ENCODE data around the gene TAAR8.
"Not testable (repeated sequence)": the region's sequence is repeated elsewhere in the genome, so short reads cannot be mapped to it uniquely, and the experiment has no call there.

Gene TAAR8

GRCh38 chr6:132551214-132551613, 1.3 kb upstream of the TAAR8 start:
- Mint-ChIP-seq H3K4me3 (no peak overlapping the region), H3K27me3 (ENCODE audit: low read depth, poor library complexity) (peaks cover 6% of the 10 kb centered on the region), H3K4me1 (no peaks in the 10 kb centered on the region), H3K27ac (no peak overlapping the region), H3K36me3 (ENCODE audit: low read depth) (no peaks in the 10 kb centered on the region), H3K9me3 (no peaks in the 10 kb centered on the region)
- TF ChIP-seq CTCF (IDR thresholded peaks at IDR 0.05): no peak
- no peak for DNase-seq

- H3K27ac Mint-ChIP-seq; H3K4me3 Mint-ChIP-seq; H3K4me1 Mint-ChIP-seq; DNase-seq; H3K9me3 Mint-ChIP-seq; H3K36me3 Mint-ChIP-seq (ENCODE audit: low read depth); H3K27me3 Mint-ChIP-seq (ENCODE audit: low read depth, poor library complexity): not testable (repeated sequence)
Observed at GRCh38 chr6:132560087-132560486, 7.6 kb downstream of the TAAR8 start.

GRCh38 chr6:132566404-132566803, 13.9 kb downstream of the TAAR8 start:
- no peaks in the 10 kb centered on the region for H3K27me3 Mint-ChIP-seq (ENCODE audit: low read depth, poor library complexity)
- DNase-seq: no peak
- no peak for TF ChIP-seq CTCF (IDR thresholded peaks at IDR 0.05)
- H3K4me3 Mint-ChIP-seq: no peak overlapping the region
- no peaks in the 10 kb centered on the region for H3K4me1 Mint-ChIP-seq
- no peaks in the 10 kb centered on the region for H3K9me3 Mint-ChIP-seq
- no peaks in the 10 kb centered on the region for H3K36me3 Mint-ChIP-seq (ENCODE audit: low read depth)
- H3K27ac Mint-ChIP-seq: no peak overlapping the region

DNA sequence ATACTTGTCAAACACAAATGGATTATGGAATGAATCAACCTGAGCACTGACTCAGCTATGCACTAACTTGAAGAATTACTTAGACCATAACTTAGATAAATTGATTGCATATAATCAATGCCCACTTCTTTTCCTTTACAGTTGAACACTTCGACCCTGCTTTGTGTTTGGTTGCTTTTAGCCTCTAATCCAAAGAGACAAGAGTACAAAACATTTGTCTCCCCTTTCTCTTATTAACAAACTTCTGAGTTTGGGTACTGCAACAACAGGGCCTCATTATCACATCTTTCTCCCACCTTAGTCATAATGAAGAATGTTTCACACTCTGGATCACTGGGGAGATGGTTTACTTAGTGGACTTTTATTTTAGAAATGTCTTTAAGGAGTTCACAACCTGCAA, 15.1 kb downstream of the TAAR8 start:
- H3K36me3 Mint-ChIP-seq (ENCODE audit: low read depth): no peaks in the 10 kb centered on the region
- H3K9me3 Mint-ChIP-seq: no peaks in the 10 kb centered on the region
- H3K4me3 Mint-ChIP-seq: no peak overlapping the region
- no peaks in the 10 kb centered on the region for H3K4me1 Mint-ChIP-seq
- TF ChIP-seq CTCF (IDR thresholded peaks at IDR 0.05): no peak
- no peaks in the 10 kb centered on the region for H3K27me3 Mint-ChIP-seq (ENCODE audit: low read depth, poor library complexity)
- no peak for DNase-seq
- no peak overlapping the region for H3K27ac Mint-ChIP-seq

GRCh38 chr6:132568611-132569010, 16.1 kb downstream of the TAAR8 start:
- no peak overlapping the region for H3K4me3 Mint-ChIP-seq
- TF ChIP-seq CTCF (IDR thresholded peaks at IDR 0.05): no peak
- H3K9me3 Mint-ChIP-seq: no peaks in the 10 kb centered on the region
- no peaks in the 10 kb centered on the region for H3K36me3 Mint-ChIP-seq (ENCODE audit: low read depth)
- H3K4me1 Mint-ChIP-seq: no peaks in the 10 kb centered on the region
- no peaks in the 10 kb centered on the region for H3K27me3 Mint-ChIP-seq (ENCODE audit: low read depth, poor library complexity)
- DNase-seq: no peak
- H3K27ac Mint-ChIP-seq: no peak overlapping the region

DNA sequence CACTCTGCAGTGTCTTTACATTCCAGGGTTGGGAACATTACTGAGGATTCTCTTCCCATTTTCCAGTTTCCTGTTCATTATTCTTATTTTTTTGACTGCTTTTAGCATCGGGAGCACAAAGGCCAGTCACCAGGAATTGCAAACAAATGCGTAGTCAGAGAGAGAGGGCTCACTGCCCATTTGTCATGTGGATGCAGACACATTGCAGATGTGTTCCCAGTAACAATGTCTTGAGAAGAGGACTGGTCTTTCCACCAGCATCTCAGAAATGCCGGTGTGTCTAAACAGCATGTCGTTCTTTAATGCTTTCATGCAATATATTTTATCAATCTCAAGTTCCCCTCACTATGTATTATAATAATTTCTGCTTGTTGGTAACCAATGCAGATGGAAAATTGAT, 16.7 kb downstream of the TAAR8 start:
- Mint-ChIP-seq H3K4me3 (no peak overlapping the region), H3K27me3 (ENCODE audit: low read depth, poor library complexity) (no peaks in the 10 kb centered on the region), H3K27ac (no peak overlapping the region), H3K36me3 (ENCODE audit: low read depth) (no peaks in the 10 kb centered on the region), H3K9me3 (no peaks in the 10 kb centered on the region), H3K4me1 (no peaks in the 10 kb centered on the region)
- no peak for DNase-seq
- no peak for TF ChIP-seq CTCF (IDR thresholded peaks at IDR 0.05)
